ENCODE data around the gene MYMK.

MYMK gene

DNA sequence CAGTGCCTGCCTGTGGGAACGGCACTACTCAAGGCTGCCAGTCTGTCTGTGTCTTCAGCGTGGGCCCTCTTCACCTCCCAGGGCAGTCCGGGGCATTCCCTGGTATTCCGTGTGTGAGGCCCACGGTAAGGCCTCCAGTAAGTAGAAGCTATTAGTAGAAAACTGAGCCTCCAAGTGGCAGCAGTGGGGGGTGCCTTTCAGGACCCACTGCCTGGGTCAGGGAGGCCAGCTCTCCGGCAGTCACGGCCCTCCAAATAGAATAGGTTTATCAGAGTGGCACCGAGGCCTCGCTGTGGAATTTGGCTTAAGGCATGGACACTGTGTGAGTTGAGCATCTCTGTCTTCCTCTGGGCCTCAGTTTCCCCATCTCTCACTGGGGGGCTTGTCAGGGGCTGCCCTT, 32.8 kb upstream of the MYMK start:
- no peak for DNase-seq

DNA sequence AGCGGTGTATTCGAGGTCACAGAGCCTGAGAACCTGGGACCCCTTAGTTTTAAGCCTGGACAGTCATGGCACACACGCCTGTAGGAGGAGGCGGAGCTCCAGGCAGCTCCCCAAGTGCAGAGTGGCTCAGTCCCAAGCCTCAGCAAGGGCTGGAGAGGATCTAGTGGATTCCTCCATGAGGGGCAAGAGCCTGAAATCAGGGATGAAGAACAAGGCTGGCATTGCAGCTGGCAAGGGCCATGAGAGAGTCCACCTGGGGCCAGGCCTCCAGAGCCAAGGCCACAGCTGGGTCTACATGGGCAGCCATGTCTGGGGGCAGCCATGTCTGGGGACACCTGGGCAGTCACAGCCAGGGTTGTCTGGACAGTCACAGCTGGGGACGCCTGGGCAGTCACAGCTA, 31.6 kb upstream of the MYMK start:
- no peak for DNase-seq

DNA sequence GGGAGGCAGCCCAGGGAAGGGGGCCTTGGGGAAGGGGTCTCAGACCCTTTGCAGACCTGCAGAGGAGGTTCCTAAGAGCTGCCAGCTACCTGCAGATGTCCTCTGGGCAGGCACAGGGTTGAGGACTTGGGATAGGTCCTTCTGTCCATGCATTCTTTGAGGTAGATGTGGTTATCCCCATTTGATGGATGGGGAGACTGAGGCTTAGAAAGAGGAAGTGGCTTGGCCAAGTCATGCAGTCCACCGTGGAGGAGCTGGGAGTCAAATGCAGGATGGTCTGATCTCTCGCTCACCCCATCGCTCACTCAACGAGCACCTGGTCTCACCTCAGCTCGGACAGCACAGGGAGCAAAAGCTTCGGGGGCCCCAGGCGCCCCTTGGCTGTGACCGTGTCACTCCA, 30.0 kb upstream of the MYMK start:
- no peak for DNase-seq

DNA sequence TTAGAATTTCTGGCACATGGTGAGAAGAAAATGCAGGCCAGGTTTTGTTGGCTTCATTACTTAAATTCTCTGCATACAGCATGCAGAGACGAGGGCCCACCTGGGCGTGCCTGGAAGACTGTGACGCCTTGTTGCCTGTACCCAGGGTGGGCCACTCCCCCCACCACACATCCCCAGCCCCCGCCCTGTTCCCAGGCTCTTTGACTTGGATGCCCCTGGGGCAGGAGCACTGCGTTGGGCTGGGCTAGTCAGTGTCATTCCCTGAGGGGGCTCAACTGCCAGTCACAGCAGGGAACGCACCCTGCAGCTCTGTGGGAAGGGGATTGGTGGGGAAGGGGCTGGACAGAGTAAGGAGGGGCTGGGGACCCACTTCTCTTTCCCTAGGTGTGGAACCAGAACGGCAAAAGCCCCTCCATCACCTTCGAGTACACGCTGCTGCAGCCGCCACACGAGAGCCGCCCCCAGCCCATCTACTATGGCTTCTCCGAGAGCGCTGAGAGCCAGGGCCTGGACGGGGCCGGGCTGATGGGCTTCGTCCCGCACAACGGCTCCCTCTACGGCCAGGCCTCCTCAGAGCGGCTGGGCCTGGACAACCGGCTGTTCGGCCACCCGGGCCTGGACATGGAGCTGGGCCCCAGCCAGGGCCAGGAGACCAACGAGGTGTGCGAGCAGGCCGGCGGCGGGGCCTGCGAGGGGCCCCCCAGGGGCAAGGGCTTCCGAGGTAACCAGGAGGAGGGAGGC, 29.4 kb upstream of the MYMK start:
- no peak for DNase-seq

DNA sequence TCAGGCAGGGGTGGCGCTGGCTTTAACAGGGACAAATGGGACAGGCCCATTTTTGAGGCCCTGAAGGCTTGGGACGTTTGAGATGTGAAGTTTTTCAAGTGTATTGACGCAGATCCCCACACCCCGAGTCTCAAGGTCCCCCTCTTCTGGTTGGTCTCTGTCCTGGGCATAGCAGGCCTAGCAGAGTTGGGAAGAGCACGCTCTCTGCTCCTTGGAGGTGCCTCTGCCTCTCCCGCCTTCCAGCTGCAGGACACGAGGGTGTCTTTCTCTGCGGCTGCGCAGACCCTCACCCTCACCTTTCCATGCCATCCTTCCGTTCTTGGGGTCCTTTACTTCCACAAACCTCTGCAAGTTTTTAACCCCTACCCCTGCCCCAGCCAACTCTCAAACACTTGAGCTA, 28.4 kb upstream of the MYMK start:
- no peak for DNase-seq

DNA sequence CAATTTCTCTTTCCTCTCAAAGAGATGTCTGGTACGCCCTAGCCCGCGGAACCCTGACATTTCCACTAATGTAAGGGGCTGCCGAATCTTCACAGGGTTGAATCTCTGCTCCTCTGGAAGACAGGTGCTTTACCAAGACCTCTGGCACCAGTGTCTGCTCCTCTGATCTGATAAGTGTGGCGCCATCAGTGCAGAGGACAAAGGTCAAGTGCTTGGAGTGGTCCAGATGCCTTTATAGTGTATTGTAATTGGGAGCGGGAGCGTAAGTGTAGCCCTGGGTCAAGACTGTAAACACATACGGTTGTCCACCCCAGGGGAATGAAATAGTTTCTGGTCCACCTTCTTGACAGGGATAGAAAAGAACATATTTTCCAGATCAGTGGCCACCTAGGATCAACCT, 27.5 kb upstream of the MYMK start:
- no peak for DNase-seq

DNA sequence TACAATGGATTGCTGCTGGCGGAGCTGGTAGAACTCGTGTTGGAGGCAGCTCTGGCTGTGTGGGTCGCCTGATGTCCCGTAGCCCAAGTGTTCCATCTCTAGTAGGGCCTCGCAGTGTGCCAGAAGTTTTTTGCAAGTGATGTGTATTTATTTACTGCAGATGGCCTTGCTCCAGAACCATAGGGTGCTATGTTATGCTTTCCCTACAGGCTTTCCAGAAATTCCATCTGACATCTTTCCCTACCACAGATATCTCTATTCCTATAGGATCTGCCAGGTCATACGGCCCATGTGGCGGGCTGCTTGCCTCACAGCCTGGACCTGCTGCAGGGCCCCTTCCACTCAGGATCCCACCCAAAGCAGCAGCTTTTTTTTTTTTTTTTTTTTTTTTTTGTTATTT, 26.7 kb upstream of the MYMK start:
- DNase-seq = no peak

DNA sequence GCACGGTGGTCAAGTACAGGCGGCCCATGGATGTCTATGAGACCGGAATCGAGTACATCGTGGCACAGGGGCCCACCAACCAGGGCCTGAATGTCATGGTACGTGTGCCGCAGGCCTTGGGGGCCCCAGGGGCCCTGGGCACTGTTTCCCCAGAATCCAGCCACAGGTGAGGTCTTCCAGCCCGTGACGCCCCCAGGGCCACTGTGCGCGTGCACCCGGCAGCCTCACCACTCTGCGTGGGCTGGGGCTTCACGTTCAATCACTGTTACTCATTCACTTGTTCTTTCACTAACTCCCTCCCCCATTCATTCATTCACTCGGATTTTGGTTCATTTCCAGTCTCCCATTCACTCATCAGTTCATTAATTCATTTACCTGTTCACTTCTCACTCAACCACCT, 22.4 kb upstream of the MYMK start:
- no peak for DNase-seq

DNA sequence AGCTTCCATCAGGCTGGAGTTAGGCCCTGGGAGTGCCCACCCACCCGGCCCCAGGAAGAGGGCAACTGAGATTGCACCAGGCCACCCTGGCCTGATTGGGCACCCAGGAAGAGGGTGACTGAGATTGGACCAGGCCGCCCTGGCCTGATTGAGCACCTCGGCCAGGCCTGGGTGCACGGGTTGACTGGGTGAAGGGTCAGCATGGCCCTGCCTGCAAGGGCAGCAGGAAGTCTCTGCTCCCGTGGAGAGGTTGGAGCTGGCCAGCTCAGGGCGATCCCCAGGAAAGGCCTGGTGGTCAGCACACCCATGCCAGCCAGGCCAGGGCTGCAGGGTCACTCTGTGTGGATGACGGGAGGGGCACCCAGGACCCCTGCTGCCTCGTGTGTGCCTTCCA, 21.5 kb upstream of the MYMK start:
- DNase-seq = no peak

DNA sequence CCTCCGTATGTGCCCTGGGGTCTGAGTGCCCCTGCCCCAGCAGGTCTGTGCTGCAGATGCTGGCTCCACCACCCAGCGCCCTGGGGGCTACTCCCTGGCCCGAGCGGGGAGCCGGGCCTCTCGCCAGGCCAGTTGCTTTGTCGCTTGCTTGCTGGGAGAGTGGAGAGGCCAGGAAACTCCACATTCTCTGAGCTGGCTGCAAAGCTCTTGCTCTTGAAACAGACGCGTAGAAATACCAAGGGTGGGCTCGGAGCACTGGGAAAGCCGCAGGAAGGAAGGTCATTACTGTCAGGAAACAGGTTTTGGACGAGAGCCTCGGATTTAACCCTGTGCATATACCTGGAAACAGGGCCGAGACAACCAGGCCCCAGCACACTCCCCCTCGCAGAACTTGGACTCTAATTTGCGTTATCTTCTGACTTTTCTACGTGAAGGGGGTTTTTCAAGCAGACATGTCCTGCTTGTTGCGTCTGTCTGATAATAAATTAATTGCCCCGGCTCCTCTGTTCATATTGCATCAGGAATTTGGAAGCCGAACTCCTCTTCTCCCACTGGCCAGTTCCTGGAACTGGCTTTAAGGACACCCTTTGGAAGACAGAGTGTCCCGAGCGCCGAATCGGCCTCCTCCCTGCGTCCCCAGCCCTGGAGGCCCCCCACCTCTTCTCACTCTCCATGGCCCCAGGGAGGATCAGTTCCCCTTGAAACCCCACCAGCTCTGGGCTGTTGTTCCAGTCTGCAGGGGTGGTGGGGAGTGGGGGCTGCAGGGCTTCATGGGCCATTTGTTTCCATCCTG, 20.9 kb upstream of the MYMK start:
- DNase-seq = no peak

DNA sequence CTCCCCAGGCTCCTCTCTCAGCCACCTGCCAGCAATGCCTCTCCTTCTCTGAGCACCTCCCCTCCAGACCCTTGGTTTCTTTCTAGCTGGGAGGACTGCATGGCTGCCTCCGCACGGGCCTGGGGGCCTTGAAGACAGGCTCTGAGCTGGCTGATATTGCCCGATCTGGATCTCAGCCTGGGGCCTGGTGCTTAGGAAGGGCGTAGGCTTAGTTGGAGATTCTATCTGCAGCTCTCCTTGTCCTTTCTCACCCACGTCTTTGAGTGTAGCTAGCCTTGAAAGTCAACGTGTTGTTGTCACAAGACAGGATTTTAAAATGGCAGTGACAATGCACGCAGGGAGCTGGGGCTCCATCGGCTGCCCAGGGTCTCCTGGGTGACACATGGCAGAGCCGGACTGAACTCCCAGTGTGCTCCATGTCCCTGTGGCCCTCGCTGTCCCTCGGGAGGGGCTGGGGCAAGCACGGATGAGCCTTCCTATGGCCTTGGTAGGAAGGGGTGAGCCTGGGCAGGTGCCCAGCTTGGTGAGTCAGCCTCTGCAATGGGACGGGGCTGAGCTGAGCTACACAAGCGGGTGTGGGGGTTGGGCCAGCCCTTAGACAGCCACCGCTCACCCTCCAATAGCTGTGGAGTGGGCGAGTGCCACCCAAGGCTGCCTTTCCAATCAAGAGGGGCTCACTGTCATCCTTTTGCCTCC, 19.2 kb upstream of the MYMK start:
- no peak for DNase-seq

DNA sequence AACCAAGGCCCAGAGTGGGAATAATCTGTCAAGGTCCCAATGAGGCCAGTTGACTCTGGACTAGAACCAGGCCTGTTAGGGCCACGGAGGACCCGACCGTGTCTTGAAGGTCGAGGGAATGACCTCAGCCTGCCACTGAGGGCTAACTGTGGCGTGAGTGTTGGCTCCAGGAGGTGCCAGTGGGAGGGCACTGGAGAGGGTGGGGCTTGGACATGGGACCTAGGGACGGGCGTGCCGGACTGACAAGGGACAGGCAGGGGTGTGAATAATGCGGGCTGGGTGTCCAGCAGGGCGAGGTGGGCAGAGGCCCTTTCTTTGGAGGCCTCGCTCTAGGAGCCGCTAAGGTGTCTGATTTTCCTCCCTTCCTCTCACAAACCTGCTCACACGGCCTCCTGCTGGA, 17.2 kb upstream of the MYMK start:
- DNase-seq = no peak

DNA sequence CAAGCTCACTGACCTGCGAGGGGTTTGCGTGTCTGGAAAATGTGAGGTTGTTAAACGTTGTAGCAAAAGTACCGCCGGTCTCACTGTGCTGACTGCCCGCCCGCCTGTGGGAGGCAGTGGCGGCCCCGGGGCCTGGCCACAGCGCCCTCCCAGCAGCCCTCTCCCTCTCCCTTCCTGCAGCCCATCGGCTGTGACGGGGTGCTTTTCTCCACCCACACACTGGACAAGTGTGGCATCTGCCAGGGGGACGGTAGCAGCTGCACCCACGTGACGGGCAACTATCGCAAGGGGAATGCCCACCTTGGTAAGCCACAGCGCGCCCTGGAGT, 15.9 kb upstream of the MYMK start:
- no peak for DNase-seq

DNA sequence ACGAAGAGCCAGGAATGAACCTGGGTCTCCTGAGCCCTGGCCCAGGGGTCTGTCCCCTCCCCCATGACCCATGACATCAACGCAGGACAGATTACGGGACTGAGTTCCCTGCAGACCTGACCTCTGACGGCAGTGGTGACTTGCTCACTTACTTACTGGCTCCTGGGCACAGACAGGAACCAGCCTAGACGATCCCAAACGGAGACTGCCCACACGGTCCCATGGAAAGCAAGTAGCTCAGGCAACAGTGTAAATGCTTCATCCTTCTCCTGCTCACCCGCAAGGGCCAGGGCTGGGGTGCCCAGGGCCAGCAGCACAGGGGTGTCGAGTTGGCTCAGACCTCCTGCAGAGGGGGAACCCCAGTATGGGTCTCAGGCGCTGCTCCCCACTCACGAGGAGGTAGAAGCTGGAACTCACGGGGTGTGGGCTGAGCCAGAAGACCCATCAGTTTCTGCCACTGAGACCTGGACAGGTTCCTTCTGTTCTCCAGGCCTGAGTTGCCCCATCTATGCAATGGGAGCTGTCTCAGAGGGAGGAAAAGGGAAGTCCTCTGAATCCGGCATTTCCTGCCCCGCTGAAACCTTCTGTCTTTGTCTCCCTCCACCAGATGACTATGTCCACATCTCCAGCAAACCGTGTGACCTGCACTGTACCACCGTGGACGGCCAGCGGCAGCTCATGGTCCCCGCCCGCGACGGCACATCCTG, 15.4 kb upstream of the MYMK start:
- no peak for DNase-seq

DNA sequence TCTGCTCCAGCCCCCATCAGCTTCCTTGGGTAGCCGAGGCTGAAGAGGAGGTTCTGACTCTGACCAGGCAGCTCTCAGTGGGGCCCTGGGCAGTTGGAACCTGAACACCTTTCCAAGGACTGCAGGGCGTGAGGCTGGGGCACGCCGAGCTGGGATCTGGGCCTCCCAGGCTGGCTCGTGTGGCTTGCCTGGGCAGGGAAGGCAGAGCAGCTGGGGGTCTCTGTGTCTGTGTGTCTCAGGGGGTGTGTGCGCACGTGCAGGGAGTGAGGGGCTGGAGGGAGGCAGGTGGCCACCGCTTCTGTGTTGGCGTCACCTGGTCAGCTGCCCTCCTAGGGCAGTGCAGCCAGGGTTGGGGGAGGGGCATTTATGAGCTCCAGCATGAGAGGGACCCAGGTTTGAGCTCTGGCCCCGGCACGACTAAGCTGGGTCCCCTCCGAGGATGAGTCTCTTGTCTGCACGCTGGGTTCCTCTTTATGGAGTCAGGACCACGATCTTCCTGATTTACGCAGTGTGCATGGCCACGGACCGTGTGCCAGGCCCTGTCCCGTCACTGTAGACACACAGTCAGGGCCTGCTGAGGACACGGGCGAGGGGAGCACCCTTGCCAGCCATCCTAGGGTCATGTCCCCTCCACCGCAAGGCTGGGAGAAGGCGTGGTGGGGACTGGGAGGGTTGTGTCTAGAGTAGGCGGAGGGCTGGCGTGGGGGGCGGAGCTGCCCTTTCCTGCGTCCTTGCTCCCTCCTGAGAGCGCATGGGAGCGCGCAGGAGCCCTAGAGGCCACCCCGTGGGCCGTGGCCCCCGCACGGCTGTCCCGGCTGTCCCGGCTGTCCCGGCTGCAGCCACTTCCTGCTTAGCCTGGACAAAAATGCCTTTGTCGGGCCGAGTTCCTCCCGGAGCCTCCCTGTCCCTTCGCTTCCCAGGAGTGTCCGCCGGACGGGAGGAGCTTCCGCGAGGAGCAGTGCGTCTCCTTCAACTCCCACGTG, 14.4 kb upstream of the MYMK start:
- DNase-seq = no peak

DNA sequence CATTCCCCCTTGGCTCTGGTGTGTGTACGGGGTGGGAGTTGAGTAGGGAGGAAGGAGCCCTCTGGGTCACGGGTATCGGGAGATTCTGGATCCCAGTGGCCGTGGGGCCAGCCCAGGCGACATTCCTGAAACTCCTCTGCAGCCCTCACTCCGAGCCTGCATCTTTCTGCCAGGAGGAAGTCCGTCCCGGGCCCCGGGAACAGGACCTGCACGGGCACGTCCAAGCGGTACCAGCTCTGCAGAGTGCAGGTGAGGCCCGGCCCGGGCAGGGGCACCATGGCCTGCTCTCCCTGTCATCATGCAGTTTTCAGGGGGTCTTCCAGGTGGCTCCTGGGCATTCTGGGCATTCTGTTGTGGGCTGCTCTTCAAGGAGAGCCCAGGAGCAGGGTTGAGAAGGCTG, 13.4 kb upstream of the MYMK start:
- DNase-seq = no peak

DNA sequence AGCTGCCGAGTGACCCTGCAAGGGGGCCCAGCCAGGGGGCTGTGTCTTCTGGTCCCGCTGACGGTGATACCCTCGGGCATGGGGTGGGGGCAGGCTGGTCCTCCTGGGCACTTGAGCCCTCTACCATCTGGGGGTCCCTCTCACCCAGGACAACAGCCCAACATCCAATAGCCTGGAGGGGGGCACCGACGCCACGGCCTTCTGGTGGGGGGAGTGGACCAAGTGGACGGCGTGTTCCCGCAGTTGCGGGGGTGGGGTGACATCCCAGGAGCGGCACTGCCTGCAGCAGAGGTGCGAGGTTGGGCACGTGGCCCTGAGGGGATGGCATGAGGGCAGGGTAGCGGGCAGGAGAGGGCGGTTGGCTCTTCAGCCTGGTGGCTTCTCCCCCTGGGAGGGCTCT, 12.5 kb upstream of the MYMK start:
- DNase-seq = no peak

DNA sequence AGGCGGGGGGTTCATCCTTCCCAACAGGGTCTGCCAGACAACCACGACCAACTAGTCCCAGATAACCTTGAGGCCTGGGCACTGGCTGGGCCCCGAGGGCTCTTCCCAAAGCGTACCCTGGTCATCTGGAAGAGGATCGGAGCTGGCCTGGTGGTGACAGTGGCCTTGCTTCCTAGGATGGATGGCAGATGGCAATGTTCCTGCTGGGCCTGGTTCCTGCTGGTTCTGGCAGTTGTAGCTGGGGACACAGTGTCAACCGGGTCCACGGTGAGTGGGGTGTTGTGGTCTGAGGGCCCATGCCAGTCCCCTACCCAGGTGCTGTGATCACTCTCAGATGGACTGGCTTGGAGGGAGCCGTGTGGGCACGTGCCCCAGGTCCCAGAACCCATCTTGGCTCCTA, 11.8 kb upstream of the MYMK start:
- DNase-seq = no peak

DNA sequence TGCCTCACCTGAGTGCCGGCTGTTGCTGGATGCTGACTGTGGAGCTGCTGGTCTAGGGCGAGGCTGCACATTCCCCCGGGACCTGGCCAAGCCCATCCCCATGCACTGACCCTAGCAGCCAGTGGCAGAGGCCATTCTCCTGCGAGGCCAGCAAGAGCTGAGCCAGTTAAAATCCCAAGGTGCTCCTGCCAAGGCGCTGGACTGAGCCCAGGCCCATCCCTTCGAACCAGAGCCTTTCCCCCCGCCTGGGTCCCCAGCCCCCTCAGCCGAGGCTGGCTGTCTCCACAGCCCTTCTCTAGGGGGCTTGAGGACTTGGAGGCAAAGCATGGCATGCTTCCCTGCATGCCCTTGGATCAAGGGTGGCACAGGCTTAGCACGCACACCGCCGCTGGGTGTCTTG, 11.3 kb upstream of the MYMK start:
- no peak for DNase-seq

DNA sequence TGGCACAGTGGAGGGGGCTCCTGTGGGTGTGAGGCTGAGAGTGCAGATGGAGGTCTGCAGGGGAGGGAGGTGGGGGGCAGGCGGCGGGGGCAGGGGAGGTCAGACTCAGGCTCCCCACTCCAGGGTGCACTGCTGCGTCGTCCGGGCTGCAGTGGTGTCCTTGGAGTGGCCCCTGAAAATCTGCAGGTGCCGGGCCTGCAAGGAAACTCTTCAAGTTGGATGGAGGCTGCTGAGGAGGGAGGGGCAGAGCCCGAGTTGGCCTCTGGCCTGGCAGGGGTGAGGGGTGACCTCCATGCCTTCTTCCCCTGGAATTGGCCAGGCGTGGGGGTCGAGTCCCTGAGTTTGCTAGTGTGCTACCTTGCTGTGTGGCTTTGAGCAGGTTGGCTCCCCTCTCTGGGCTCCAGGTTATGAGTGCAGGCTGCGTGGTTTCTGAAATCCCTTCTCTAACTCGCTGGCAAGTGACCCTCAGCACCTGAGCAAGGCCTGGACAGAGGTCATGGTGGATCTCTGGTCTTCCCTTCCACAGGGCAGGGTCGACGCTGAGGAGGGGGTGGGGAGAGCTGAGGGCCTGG, 10.6 kb upstream of the MYMK start:
- DNase-seq = no peak

DNA sequence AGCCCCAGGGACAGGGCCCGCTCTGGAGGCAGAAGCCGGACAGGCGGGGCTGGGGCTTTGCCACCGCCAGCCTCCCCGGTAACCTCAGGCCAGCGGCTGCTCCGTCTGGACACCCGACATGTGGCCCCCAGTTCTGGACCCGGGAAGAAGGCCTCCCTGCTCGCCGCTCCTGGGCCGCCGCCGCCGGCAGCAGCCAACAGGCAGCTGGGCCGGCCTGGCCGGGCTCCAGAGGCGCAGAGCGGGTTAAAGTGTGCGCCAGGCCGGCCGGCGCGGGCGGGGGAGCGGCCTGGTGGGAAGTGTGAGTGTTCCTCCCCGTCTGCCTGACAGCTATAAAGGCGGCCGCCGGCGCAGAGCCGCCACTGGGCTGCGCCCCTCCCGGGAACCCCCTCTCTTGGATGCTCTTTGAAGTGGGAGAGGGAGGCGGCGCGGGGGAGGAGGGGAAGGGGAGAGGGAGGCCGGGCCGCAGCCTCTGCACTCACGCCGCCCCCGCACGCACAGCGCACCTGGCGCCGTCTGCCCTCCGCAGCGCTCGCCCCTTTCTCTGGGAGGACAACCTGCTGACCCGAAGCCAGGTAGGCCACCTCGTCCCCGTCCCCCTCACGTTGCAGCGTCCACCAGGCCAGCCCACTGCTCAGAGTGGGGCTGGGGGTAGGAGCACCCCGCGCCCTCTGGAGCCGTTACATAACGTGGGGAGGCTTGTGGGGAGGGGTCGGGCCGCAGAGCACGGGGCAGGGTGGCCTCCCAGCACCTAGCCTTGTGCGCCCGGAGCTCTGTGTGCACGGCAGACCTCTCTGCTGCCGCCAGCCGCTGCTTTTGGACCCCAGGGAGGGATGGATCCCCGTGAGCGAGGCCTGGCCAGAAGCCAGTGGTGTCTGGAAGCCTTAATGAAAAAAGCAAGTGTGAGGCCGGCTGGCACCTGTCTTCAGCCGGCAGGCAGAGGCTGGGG, 9.9 kb upstream of the MYMK start, which contains the start of gene ADAMTSL2:
Gene ADAMTSL2 (plus strand): TSS at position 359 of the 946 bp plus-strand sequence. CDS start 2,009 bp downstream, outside the sequence.
- peak; percentile 58 for DNase-seq

Measured in NCI-H2029 treated with DMSO at 0.1 percent for 48 hours (cell line).